GM18867 (cell line): Measurements from ENCODE around the gene ABTB2.
A peak's percentile ranks its signal among the peaks of the same experiment; 100 is the strongest.

Experiments
- ATAC-seq: cut with Tn5 transposase; IDR thresholded peaks from one replicate; pipeline ENCODE4 v1.9.1; 2021; ENCODE audit warnings: mild to moderate bottlenecking, moderate library complexity; ENCODE audit not compliant: unreplicated experiment

Gene ABTB2

DNA sequence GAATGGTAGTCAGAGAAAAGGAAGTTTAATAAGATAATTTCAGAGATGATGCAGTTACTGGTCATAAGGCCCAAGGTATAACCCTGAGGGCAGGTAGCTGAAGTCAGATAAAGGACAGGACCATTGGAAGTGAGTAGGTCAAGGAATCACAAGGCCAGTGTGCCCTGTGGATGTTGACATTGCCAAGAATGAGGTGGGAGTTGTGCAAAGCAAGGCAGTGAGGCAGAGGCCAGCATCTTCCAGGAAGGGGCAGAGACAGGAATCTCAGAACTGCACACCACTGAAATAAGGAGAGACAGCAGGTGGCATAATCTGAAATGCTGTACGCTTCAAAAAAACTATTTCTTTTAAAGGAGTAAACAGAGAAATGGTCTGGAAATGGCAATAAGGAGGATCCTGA is 61.4 kb downstream of the ABTB2 start:
- no peak for ATAC-seq

DNA sequence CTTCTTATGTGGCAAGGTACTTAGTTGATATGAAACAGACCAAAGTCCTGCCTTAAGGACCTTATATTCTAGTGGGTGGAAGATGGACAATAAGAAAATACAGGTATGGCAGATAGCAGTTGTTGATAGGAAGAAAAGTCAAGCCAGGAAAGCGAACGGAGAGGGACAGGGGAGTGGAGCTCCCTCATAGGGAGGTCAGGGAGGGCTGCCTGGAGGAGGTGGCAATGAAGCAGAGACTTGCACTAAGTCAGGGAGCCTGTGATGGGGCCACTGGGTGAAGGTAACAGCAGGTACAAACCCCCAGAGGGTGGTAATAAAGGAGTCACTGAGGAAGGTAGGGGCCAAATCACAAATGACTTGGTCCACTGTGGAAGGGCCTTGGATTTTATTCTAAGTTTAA is 65.3 kb downstream of the ABTB2 start:
- ATAC-seq = no peak

- ATAC-seq = no peak
Observed at GRCh38 chr11:34292111-34292510, 65.7 kb downstream of the ABTB2 start.

DNA sequence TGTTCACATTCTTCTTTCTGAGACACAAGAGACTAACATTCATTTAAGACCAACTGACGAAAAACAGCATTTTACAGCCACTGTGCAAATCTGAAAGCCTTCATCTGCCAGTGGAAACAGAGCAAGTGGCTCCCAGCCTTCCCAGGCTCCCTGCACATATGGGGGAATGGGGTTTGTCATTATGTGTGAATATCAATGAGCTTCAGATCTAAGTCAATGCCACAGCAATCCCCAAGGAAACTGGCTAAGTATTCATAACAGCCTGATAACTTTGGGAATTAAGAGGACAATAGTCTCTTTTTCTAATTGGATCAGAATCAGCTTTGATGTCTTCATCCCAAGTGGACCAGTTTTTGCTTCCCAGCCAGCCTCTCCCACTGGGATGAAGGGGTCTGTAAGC is 66.9 kb downstream of the ABTB2 start:
- ATAC-seq = no peak

DNA sequence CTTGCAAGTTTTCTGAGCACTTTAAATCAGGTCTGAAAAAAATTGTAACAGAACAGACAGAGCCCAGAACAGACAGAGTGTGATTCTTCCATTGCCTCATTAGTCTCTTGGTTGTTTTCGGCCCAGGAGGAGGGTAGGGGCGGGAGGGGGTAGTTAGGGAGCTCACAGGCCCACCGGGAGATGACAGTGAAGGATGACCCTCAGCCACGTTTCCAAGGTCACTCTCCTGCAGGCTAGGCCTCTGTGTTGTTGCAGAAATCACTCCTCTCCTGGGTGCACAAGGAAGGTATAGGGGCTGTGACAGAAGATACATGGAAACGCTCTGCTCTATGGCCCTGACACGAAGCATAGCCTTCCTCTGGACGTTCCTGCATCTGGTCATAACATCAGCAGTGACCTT is 69.3 kb downstream of the ABTB2 start:
- ATAC-seq = no peak

DNA sequence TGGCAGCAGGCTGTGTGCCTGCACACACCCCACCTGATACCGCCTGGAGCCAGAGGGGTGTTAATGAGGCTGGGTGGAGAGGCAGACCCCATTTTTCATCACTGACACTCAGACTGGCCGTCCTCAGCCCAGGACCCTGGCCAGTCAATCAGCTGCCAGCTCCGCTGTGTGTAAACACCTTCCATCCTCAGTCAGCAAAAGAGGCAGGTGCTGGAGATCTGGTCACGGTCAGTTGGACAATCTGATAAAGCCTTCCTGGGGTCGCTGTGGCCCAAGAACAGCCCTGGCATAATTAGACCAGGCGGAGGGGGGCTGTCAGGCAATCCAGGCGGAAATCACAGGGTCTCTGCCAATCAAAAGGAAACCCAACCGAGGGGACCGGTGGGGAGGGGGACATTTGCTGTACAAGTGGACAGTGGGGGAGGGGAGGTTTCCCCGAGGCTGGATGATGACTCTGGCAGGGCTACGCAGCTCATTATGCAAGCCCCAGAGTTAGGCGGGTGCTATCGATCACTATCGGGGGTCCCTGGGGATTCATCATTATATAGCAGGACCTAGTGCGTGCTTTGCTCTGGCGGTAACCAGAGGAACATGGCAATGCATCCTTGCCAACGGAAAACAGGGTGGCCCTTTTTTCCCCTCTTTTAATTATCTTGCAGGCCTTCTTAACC is 72.9 kb downstream of the ABTB2 start:
- ATAC-seq = no peak

- ATAC-seq = no peak
Observed at GRCh38 chr11:34284156-34284555, 73.7 kb downstream of the ABTB2 start.

- no peak for ATAC-seq
Observed at GRCh38 chr11:34280945-34281872, 76.6 kb downstream of the ABTB2 start.

DNA sequence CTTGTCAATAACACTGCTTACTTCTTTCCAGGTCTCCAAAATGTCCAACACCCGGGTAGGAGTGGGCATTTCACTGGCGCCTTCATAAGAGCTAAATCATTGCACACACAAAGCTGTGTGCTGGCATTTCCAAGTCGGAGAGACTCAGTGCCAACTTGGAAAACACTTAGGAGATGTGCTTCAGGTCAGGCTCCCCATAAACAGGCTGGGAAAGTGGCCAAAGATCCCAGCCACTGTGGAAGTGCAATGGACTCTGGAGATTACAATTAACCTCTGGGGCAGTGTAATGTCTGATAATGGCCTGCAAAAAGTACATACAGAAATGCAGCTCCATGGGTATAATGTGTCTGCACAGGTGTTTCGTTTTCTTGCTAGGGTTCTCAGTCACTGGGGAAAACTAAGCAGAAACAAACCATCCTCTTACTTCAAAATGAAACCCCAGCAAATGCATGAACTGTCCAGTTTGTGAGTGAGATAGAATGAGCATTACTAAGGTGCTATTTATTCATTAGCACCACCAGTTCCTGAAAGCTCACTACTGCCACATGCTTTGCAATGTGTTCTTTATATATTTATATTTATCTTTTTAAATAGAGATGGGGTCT is 79.0 kb downstream of the ABTB2 start:
- peak; percentile 86 for ATAC-seq

GRCh38 chr11:34278175-34278574 is 79.6 kb downstream of the ABTB2 start:
- no peak for ATAC-seq

DNA sequence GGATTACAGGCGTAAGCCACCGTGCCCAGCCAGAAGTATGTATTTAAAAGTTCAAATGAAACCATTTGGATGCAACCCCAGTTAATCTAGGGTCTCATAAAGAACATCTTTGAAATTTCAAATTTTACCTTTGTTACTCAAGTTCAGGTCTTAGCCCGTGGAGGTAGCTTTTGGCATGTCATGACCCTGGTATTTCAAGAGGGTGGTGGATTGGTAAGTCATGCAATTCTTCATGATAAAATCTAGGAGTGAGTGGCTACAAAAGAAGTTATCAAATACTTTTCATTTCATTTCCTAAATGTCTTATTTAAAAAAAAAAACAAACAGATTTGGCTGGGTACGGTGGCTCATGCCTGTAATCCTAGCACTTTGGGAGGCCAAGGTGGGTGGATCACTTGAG is 80.6 kb downstream of the ABTB2 start:
- ATAC-seq = no peak

GRCh38 chr11:34276352-34276864 is 81.4 kb downstream of the ABTB2 start:
- ATAC-seq = no peak

- no peak for ATAC-seq
Observed at GRCh38 chr11:34275486-34275885, 82.3 kb downstream of the ABTB2 start.

DNA sequence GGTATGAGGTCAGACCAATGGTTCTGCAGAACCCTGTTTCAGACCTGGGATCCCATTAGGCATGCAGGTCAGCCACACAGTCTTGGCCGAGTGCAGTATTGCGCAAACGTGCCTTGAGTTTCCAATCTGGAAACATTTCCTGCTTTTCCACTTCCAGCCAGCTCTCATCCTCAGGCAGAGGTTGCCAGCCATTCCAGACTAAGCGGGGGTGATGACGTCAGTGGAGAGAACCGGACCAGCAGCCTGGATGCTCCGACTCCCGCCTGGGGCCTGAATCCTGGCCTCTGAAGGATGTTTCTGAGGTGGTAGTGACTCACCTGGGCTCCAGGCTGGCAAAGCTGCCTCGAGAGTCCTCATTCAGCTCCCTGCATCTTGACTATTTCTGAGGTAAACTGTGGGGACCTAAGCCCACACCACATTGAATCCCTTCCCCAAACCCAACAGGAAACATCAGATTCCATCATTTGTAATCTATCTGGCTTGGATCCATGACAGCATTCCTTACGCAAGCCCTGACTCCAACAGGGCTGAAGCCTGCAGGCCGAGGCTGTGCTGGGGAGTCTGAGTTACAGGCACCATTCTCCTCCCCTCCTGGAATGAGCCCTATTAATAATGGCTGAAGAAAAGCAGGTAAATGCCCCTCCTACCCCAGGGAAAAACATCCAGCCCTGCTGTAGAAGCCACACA is 83.0 kb downstream of the ABTB2 start:
- ATAC-seq = no peak

- ATAC-seq = no peak
Observed at GRCh38 chr11:34273099-34273498, 84.7 kb downstream of the ABTB2 start.

DNA sequence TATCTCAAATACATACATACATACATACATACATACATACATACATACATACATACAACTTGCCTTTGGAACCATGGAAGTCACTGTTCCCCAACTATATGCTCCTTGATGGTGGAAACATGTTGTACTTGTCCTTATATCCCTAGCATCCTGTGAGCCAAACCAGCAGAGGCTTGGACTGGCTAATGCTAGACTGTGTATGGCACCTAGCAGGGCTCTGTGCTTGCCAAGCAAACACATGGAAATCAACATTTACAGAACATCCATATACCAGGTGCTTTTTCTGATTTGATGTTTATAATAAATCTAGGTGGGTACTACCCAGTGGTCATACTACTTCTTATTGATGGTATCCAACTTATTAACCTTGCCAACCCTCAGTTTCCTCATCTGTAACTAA is 86.1 kb downstream of the ABTB2 start:
- no peak for ATAC-seq

- ATAC-seq = no peak
Observed at GRCh38 chr11:34270711-34271110, 87.1 kb downstream of the ABTB2 start.

- no peak for ATAC-seq
Observed at GRCh38 chr11:34269694-34270245, 88.0 kb downstream of the ABTB2 start.

DNA sequence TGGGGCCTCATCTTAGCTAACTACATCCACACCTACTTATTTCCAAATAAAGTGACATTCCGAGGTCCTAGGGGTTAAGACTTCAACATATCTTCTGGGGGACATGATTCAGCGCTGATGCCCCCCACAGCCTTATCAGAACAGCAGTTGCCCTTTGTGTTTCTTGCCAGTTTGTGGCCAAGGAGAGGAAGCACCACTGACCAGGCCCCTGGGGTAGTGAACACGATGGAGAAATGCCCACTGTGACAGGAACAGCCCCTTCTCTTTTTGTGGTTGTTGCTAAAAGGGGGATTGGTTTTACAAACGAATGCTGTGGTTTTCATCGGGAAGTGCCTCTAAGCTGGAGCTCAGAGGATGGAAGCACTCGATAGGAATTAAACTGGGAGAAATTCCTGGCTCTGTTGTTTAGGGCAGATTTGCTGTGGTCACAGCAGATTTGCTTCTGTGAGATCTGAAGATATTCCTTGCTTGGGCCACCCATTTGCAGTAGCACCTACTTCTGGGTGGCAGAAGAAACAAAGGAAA is 88.8 kb downstream of the ABTB2 start:
- no peak for ATAC-seq

DNA sequence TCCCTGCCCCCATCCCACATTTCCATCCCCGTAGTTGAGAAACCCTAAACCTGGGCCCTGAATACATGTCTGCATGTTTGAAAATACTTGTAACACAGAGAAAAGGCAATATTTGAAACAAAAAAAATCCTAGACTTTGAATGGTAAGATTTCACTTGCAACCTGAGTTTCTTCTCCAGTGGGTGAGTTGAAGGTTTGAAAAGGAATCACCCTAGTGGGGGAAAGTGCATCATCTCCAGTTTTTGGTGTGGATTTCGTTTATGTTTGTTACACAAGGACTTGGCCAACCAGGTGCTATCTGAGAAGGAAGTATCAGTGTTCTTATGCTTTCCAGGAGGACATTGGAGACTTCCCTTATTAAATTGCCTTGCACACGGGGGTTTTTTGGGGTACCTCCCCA is 90.4 kb downstream of the ABTB2 start:
- no peak for ATAC-seq

DNA sequence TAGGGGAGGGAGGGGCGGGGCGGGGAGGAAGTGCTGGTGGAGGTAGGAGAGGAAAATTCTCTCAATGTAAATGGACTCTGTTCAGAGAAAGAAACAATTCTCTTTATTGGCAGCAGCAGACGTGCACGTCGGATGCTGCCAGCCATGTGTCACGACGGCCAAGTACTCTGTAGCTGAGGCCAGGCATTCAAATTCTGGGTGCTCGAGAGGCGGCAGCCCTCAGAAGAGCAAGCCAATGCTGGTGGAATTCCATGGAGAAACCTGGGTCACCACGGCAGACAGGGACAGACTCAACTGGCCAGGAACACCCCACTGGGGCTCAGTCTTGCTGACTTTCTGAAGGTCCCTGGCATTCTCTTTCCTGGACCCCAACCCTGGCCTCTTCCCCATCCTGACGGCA is 90.8 kb downstream of the ABTB2 start:
- ATAC-seq = no peak
